HT-29 (cell line): Measurements from ENCODE around the gene C1orf116. TPM values are rescaled to one million over a fixed set of nuclear protein-coding genes. Genes with fewer than 3 reads are reported as not detected.
A peak's percentile ranks its signal among the peaks of the same experiment; 100 is the strongest.

Experiments used
- DNase-seq: peaks from one replicate; pipeline ENCODE4 v3.0.0-alpha.2; 2015; ENCODE audit warnings: low spot score
- total RNA-seq: library from RNA; depleted of rRNA; stranded (reverse); fragments of >200 nt; shearing (Covaris generic); gene quantifications from 2 replicates; pipeline ENCODE4 v1.2.3, GENCODE V29; 2014; rRNA removed

Gene C1orf116
- total RNA-seq, 1 experiment from 2014 or later: 47.1 TPM

DNA sequence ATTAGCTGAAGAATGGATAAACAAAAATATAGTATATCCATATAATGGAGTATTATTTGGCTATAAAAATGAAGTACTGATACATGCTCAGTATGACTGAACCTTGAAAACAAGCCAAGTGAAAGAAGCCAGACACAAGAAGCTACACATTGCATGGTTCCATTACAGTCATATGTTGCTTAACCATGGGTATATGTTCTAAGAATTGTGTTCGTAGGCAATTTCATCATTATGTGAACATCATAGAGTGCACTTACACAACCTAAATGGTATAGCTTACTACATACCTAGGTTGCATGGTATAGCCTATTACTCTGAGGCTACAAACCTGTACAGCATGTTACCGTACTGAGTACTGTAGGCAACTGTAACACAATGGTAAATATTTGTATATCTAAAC lies 33.7 kb downstream of the C1orf116 start:
- no peak for DNase-seq

DNA sequence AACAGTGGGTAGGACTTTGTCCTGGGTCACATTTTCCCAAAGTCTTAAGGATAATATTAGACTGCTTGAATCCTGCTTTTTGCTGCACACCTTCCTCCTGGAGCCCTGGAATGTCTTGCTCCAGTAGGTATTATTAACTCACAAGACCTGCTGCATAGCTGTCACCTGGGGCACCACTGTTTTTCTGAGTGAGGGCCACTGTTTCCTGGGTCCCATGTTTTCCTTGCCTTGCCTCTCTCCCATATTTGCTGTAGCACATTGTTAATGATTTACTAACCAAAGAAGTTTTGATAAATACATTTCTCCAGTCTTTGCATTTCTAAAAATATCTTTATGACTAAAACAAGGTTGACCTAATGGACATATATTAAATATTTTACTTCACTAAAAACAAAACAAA lies 39.8 kb downstream of the C1orf116 start:
- peak; percentile 42 for DNase-seq

DNA sequence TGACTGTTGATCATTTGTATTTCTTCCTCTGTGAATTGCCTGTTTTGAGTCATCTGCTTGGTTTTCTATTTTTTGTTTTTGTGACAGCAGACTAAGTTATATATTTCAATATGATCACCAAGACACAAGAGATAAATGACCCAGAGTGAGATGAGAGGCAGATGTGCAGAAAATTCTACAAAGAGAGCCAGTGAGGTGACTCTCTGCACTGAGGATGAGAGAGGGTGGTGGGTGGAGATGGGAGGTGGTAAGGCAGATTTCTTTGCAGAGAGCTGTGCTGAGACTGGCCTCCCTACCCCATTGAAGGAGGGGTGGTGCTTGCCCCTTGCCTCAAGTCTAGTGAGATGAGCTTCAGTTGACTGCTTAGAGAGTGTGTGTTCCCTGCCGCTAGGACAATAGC lies 44.7 kb downstream of the C1orf116 start:
- DNase-seq: no peak

GRCh38 chr1:206986885-206987284 lies 45.7 kb downstream of the C1orf116 start:
- DNase-seq: no peak

DNA sequence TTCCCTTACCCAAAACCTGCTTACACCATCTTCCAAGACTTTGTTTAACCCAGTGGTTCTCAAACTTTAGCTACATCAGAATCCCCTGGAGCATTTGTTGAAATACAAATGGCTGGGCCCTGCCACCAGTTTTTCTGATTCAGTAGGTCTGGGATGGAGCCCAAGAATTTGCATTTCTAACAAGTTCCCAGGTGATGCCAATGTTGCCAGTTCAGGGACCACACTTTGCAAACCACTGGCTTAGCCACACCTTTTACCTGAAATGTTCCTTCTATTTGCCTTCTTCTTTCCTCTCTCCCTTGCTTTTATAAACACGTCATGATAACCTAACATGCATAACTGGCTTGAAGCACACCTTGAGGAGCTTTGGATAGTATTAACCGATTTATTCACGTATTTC lies 46.2 kb downstream of the C1orf116 start:
- no peak for DNase-seq

- no peak for DNase-seq
Measured at GRCh38 chr1:206985162-206985749, 47.3 kb downstream of the C1orf116 start.

- peak; percentile 84 for DNase-seq
Measured at GRCh38 chr1:206982216-206982615, 50.3 kb downstream of the C1orf116 start.

GRCh38 chr1:206979379-206980043 lies 53.0 kb downstream of the C1orf116 start:
- peak; percentile 52 for DNase-seq

GRCh38 chr1:206978259-206978658 lies 54.3 kb downstream of the C1orf116 start:
- no peak for DNase-seq

DNA sequence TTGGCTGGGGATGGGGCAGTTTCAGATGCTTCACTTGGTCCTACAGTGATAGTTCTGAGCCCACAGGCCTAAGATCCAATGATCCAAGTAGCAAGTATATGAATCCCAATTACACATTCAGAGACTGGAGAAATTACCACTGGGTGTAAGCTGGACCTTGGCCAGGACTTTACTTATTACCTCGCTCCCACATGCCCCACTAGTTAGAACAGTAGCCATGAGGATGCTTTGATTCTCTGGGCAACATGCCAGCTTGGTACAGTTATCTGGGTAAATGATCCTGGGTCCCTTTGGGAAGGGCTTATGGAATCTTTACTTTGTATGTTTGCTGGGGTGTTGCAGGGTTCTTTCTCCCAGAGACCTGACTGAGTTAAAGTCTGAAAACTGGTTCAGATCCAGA lies 57.2 kb downstream of the C1orf116 start:
- DNase-seq: no peak

- no peak for DNase-seq
Measured at GRCh38 chr1:206974140-206974539, 58.4 kb downstream of the C1orf116 start.

GRCh38 chr1:206972728-206973127 lies 59.8 kb downstream of the C1orf116 start:
- no peak for DNase-seq

GRCh38 chr1:206971029-206971655 lies 61.4 kb downstream of the C1orf116 start:
- no peak for DNase-seq

DNA sequence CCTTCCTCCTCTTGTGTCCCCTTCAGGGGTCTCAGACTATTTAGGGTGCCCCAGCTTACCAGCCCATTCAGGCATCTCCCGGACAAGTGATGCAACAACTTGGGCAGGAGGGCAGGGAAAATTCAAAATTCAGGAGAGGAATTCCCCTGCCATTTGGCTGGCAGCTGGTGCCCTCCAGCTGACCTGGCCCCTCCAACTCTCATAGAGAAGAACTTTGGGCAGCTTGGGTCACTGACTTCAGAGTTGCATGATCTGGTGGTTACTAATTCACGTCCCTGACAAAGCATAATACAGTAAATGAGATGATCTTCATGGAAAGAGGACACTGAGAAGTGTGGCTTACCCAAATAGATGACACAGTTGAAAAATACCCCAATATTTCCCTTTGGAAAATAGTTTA lies 62.1 kb downstream of the C1orf116 start, which contains the start of gene FCAMR:
FCAMR (minus strand) TSS at position 15 of the 400 bp plus-strand sequence. CDS start 335 bp downstream, outside the sequence.
- DNase-seq: no peak

DNA sequence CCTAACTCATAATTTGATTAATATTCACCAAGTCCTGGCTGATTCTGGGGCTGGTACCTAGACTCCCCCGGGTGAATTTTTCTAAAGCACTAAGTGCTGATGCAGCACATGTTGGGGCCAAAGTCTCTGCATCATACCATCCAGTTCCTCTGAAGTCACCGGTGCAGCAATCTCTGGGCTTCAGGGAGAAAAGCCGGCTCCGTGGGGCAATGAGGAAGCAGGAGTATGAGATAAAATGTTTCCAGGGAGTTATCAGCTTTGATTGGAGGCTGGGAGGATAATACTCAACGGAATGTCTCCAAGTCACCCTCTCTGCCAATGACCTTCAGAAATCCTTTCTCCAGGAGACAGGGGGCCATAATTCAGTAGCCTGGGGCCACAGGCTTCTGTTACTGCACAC lies 63.5 kb downstream of the C1orf116 start:
- DNase-seq: no peak

Other genes with a start within 250 kb of the C1orf116 start
- not detected in 2 replicates for gene IL20, start 167.1 kb downstream of the C1orf116 start, total RNA-seq
- gene IL24, start 135.3 kb downstream of the C1orf116 start, total RNA-seq: not detected in 2 replicates
- 0.08 and 3.2 TPM in 2 replicates for gene FCMR, start 110.8 kb downstream of the C1orf116 start, total RNA-seq
- 1.4 and 1.5 TPM in 2 replicates for gene PIGR, start 86.3 kb downstream of the C1orf116 start, total RNA-seq
- gene FCAMR, start 62.3 kb downstream of the C1orf116 start, total RNA-seq: 0.03 and 0.18 TPM in 2 replicates
- 14.3 and 16.2 TPM in 2 replicates for gene YOD1, start 18.5 kb upstream of the C1orf116 start, total RNA-seq
- 11.6 and 13.9 TPM in 2 replicates for gene PFKFB2, start 20.5 kb upstream of the C1orf116 start, total RNA-seq
- gene C4BPB, start 56.1 kb upstream of the C1orf116 start, total RNA-seq: 8.4 and 13.7 TPM in 2 replicates
- 0.18 and 1.1 TPM in 2 replicates for gene C4BPA, start 71.5 kb upstream of the C1orf116 start, total RNA-seq